ENCODE results near the gene ARFGEF3.

GRCh38 chr6:138238368-138238767, 76.6 kb downstream of the ARFGEF3 start:
- TF ChIP-seq CTCF (IDR thresholded peaks at IDR 0.05; ENCODE audit: insufficient read depth, low read depth, low read length) (no peak), EZH2 (IDR thresholded peaks at IDR 0.05; ENCODE audit: insufficient read depth, low read length) (no peak)

Measured in astrocyte (in vitro differentiated cells and primary cell).